UCSD-AML1 (cell line): ENCODE measurements around the gene SCAF8.
"Not testable (repeated sequence)": the region's sequence is repeated elsewhere in the genome, so short reads cannot be mapped to it uniquely, and the experiment has no call there.

Experiments used
- DNase-seq: peaks from one replicate; lab custom pipeline; 2025; ENCODE audit not compliant: unreplicated experiment; lab: John Stamatoyannopoulos, UW

The SCAF8 gene

GRCh38 chr6:154732538-154733182, 556 bp upstream of the SCAF8 start:
- peak; percentile 57 for DNase-seq

- peak; percentile 96 for DNase-seq
Observed at GRCh38 chr6:154733626-154734382, 588 bp downstream of the SCAF8 start.

- DNase-seq: no peak
Observed at GRCh38 chr6:154736618-154737259, 3.5 kb downstream of the SCAF8 start.

- no peak for DNase-seq
Observed at GRCh38 chr6:154737424-154737823, 4.2 kb downstream of the SCAF8 start.

GRCh38 chr6:154738551-154738961, 5.3 kb downstream of the SCAF8 start:
- no peak for DNase-seq

GRCh38 chr6:154740658-154741057, 7.4 kb downstream of the SCAF8 start:
- DNase-seq: no peak

- DNase-seq: no peak
Observed at GRCh38 chr6:154742891-154743290, 9.7 kb downstream of the SCAF8 start.

GRCh38 chr6:154744029-154744745, 11.0 kb downstream of the SCAF8 start:
- not testable (repeated sequence) for DNase-seq

- DNase-seq: no peak
Observed at GRCh38 chr6:154745243-154745642, 12.0 kb downstream of the SCAF8 start.

- no peak for DNase-seq
Observed at GRCh38 chr6:154749341-154749740, 16.1 kb downstream of the SCAF8 start.

- no peak for DNase-seq
Observed at GRCh38 chr6:154751011-154751800, 18.0 kb downstream of the SCAF8 start.

GRCh38 chr6:154752022-154752421, 18.8 kb downstream of the SCAF8 start:
- no peak for DNase-seq

- no peak for DNase-seq
Observed at GRCh38 chr6:154754152-154754551, 20.9 kb downstream of the SCAF8 start.

GRCh38 chr6:154757352-154758050, 24.3 kb downstream of the SCAF8 start:
- DNase-seq: no peak

GRCh38 chr6:154758125-154758524, 24.9 kb downstream of the SCAF8 start:
- no peak for DNase-seq

- no peak for DNase-seq
Observed at GRCh38 chr6:154763650-154764049, 30.4 kb downstream of the SCAF8 start.

GRCh38 chr6:154765273-154765672, 32.1 kb downstream of the SCAF8 start:
- no peak for DNase-seq

GRCh38 chr6:154766288-154766687, 33.1 kb downstream of the SCAF8 start:
- no peak for DNase-seq

GRCh38 chr6:154767003-154767723, 33.9 kb downstream of the SCAF8 start:
- no peak for DNase-seq
